HG03135 (cell line): Measurements from ENCODE around the gene FAM107B.

Experiments used
- ATAC-seq: cut with Tn5 transposase; IDR thresholded peaks from one replicate; pipeline ENCODE4 v1.9.1; 2021; ENCODE audit warnings: mild to moderate bottlenecking, moderate library complexity; ENCODE audit not compliant: unreplicated experiment

Gene FAM107B

DNA sequence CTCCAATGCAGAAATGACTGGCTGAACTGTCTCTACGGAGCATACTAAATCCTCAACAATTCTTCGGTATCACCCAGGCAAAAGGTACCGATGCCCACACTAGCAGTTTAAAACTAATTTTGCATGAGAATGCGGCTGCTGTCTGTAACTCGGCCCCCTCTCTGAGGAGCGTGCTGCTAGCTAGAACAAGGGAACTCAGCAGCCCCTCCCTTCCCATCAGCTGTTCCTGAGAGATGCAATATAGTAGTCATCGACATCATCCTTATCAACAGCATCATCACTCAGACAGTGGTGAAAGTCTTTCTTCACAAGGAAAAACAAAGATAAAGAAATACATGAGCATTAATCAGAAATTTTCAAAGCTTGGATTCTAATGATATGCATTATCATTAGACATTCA is 254.9 kb downstream of the FAM107B start:
- ATAC-seq = no peak

DNA sequence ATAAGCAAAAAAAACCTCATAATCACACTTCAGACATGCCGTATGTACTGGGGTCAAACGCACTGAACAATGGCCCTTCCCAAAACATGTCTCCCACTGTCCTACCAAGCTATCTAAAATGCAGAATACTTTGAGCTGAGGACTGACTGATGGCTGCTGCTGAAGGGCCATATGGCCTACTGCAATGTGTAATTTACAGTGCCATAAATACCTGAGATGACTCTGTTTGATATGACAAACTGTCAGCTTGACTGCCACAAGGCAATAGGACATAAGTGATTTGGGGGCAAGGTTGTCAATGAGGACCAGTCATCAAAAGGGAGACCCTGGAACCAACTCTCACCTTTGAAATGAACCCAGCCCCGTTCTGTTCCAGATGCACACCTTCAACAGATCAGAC is 256.5 kb downstream of the FAM107B start:
- no peak for ATAC-seq

DNA sequence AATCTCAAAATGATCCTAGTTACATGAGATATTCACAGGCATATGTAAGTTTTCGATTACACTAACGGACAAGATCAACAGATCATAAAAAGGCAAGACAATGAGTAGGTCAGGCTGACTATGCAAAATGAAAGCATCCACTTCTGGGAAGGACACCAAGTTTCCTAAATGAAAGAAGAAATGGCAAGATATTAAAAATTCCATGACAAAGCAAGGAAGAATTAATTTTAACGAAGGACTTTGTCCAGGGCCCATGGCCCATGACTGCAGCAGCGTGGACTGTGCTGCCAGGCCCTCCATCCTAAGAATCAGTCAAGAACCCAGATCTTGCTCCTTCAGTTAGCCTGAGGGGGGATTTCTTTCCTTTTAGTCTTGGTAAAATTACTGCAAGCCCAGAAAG is 261.6 kb downstream of the FAM107B start:
- ATAC-seq = no peak

DNA sequence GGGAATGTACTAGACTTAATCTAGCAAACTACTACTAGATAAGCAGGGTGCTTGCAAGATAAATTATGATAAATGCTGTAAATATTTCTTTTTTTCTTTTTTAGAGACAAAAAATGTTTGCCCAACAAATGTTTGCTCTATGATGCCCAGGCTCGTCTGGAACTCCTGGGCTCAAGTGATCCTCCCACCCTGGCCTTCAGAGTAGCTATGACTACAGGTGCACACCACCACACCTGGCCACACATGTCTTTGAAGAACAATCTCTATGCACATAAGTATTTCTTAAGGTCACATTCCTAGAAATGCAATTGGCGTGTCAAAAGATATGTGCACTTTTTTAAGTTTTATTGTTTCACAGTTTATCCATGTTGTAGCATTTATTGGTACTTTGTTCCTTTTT is 264.4 kb downstream of the FAM107B start:
- no peak for ATAC-seq

GRCh38 chr10:14508725-14509124 is 266.0 kb downstream of the FAM107B start:
- ATAC-seq = no peak

- ATAC-seq = no peak
Measured at GRCh38 chr10:14507781-14508180, 266.9 kb downstream of the FAM107B start.

DNA sequence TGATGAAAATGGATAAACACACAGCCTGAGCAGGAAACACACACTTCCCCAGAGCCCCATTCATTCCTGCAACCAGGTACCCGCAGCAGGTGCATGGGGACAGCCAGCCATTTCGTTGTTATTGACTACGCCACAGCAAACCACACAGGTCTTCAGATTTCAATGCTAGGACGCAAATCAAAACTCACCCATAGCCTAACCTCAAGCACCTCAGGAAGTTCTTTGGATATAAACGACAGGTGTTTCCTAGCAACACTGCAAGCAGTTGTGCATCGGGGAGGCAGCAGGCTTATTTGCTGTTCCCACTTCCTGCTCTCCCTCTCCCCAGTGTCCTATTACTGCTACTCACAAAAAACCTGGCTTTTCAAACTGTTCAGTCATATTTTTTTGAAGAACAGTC is 267.5 kb downstream of the FAM107B start:
- ATAC-seq = peak; percentile 66

DNA sequence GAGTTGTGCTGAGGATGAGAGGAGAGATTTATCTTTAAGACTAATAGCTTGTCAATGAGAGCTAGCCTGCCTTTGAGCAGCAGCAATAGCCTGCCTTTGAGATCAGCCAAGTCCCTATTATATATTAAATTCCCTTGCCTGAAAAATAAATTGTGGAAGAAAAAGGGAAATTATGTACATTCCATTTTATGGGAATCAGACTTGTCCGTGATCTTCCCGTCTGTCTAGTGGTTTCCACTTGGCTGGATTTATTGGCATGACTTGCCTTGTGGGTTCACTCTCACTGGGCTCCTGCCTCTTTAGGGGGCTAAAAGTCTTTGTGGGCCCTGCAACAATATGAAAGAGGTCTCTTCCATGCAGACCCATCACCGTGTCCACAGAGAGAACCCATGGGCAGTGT is 272.3 kb downstream of the FAM107B start:
- no peak for ATAC-seq

DNA sequence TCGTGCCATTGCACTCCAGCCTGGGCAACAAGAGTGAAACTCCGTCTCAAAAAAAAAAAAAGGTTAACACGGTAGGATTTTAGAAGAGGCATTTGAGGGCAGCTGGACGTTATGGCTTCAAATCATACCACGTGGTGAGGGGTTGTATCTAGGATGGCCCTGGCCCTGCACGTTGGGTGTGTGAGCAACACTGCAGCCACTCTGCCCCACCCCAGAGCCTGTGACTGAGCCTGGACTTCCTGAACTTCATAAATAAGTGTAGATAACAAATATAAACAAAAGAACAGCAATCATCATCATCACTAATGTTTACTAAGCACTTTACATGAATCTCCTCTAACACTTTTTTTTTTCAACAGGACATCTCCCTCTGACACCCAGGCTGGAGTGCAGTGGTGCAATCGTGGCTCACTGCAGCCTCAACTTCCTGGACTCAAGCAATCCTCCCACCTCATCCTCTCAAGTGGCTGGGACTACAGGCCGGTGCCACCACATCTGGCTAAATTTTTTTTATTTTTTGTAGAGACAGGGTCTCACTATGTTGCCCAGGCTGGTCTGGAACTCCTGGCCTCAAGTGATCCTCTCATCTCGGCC is 274.4 kb downstream of the FAM107B start:
- ATAC-seq = no peak

- no peak for ATAC-seq
Measured at GRCh38 chr10:14499601-14499904, 275.1 kb downstream of the FAM107B start.

- no peak for ATAC-seq
Measured at GRCh38 chr10:14498326-14498725, 276.4 kb downstream of the FAM107B start.

DNA sequence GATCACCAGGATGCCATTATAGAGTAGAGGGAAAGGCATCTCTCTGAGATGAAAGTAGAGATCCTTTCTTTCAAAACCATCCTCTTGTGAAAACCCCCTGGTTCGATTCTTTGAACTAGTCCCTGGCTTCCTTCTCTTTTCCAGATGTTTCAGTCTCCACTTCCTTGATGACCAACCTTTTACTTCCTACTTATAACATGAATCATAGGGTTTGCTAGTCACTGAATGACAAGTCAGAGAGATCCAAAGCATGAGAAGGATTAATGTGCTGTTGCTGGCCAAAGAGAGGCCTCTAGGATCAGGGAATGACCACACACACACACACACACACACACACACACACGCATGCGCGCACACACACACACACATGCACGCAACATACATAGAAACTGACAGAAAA is 282.9 kb downstream of the FAM107B start:
- no peak for ATAC-seq

DNA sequence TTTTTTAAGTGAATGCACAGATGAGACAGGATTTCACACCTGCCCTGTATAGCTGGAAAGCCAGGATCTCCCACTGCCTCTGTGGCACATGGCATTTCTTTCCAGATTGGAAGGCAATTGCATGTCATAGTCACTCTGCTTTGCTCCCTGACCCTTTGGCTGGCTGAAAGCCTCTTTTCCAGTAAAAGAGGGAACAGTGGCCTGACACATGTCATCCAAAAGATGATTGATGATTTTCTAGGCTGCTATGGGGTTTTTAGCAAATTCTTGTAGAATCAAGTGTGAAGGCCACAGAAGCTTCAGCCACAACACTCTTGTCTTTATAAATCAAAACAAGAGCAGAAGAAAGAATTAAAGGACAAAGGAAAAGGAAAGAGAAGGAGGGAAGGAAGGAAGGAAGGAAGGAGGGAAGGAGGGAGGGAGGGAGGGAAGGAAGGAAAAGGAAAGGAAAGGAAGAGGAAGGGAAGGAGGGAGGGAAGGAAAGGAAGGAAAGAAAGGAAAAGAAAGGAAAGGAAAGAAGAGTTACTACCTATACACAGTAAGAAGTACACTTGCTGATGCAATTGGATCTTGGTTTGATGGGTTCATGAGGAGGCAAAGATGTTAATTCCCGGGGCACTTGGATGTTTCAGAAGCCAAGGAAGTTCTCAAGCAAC is 285.0 kb downstream of the FAM107B start:
- ATAC-seq = no peak

- ATAC-seq = no peak
Measured at GRCh38 chr10:14487488-14487883, 287.2 kb downstream of the FAM107B start.

DNA sequence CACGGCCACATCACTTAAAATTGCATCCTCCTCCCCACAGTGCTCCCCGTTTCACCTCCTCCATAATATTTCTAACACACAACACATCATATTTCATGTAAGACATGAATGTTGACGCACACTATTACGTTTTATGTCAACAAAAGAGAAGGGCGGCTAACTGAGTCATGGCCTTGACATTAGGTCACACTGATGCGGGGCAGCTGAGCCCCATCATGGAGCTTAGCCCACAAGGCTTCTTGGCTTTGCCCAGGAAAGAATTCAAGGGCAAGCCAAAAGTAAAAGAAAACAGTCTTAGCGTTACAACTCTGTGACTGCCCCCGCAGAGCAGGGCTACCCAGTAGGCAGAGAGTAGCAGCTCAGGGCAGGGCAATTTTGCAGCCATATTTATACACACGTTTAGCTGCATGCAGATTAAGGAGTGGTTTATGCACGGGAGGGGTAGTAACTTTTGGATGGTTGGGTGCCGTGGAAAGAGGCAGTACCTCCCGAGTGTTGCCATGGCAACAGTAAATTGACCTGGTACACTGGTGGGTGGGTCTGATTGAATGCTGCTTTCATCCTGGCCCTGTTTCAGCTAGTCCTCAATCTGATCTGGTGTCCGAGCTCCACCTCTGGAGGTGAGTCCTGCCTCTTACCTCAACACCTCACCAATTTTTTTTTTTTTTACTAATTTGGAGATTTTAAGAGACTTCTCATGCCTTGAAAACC is 287.8 kb downstream of the FAM107B start:
- ATAC-seq = no peak

GRCh38 chr10:14485986-14486385 is 288.7 kb downstream of the FAM107B start:
- ATAC-seq = no peak

DNA sequence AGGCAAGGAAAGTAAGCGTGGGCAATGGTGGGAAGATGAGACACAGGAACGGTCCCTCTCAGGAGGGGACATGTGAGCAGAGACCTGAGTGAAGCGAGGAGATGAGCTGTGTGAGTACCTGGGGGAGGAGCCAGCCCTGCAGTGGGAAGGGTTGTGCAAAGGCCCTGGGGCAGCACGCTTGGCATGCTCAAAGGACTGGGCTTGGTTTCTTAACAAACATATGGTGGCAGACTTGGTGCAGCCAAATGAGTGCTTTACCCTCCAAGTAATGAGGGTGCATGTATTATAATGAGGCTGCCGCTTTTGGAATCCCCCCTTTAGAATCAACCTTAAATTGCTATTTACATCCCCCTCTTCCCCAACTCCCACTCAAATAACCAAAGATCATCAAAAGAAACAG is 291.3 kb downstream of the FAM107B start:
- ATAC-seq = no peak

DNA sequence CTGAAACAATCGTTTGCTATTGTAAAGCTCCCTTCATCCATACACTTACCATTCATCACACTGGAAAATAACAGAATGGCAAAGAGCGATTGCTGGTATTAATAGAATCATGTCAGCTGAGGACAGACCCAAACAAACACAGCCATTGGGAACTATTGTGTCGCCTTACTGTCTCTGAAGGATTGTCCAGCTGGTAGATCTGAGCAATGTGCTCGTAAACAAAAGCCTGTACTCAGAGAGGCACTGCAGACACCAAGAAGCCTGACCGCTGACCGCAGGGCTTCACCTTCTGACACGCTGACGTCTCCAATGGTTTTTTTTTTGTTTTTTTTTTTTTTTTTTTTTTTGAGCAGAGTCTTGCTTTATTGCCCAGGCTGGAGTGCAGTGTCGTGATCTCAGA is 292.9 kb downstream of the FAM107B start:
- ATAC-seq = no peak

DNA sequence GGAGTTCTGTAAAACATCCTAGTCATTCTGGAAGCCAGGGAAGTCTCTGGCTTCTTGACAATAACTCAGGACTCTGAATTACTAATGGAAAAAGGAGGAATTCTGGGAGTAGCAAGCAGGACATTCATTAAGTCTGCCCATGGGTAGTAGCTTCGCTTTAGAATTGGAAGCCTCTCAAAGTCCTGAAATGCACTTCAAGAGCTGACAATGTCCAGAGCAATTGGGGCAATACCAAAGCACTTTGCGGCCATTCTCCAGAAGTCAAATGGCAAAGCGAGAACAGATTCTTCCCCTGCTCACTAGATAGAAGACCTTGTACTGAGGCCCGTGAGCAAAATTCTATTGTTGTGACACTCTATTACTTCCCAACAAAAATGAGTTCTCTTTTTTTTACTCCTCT is 293.7 kb downstream of the FAM107B start:
- ATAC-seq = no peak

DNA sequence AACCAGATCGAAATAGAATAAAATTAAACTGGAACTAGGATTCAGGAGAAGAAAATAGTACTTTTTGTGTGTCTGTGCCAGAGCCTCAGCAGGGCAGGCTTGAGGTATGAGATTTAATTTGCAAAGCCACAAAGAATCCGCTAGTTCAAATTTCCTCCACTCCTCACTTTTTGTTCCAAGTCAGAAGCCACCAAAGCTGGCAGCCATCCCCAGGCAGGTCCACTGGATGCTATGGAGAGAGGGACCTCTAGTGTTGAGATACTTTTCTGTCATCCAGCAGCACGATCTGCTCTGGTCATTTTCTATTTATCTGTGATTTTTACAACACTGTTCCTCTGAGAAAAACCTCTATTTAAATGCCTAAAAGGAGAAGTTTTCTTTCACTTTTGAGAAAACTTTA is 296.1 kb downstream of the FAM107B start:
- ATAC-seq = no peak

- no peak for ATAC-seq
Measured at GRCh38 chr10:14478201-14478600, 296.5 kb downstream of the FAM107B start.

DNA sequence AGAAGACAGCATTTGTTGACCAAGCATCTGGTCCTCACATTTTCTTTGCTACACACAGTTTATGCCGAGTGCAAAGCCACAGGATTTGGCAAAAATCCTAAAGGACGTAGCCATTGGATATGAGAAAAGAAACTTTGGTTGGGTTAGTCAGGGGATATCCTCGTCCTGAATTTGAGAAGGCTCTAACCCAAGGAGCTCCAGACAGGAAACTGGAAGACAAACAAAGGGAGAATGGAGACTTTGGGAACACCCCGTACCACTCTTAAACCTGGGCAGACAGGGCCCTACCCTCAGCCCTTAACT is 297.3 kb downstream of the FAM107B start:
- no peak for ATAC-seq
